OCI-LY7 (cell line): ENCODE data around the gene AMOTL2. TPM values are rescaled to one million over a fixed set of nuclear protein-coding genes. Genes with fewer than 3 reads are reported as not detected.

ENCODE experiments used
- BruUV-seq: library from RNA; stranded (reverse); fragments of 400-500 nt; replicated peaks from 2 replicates; lab custom pipeline; 2021; lab: Mats Ljungman, UMichigan
- CTCF ChIA-PET: fragments of 300-600 bp; sonication (Branson Sonifier 250); formaldehyde crosslinking; loops from one replicate; lab custom pipeline; 2022; ENCODE audit warnings: antibody characterized with exemption; ENCODE audit not compliant: unreplicated experiment; lab: Charles Lee
- POLR2A ChIA-PET: fragments of 300-600 bp; sonication (Branson Sonifier 250); formaldehyde crosslinking; loops from one replicate; lab custom pipeline; 2022; ENCODE audit warnings: antibody characterized with exemption; lab: Charles Lee
- DNase-seq: peaks from one replicate; pipeline ENCODE4 v3.0.0-alpha.2; 2015; ENCODE audit warnings: low spot score
- H2AFZ ChIP-seq: fragments of 200-600 bp; sonication (generic), shearing (Covaris generic); 2 replicates; pipeline ENCODE4 v1.6.1; 2014; ENCODE audit warnings: mild to moderate bottlenecking, antibody characterized with exemption, low read length, moderate library complexity
- H3K27ac ChIP-seq: fragments of 200-600 bp; sonication (generic); 2 replicates; pipeline ENCODE4 v1.5.1; 2014; ENCODE audit warnings: mixed run types, low read depth, mild to moderate bottlenecking, moderate library complexity, low read length, inconsistent platforms; ENCODE audit not compliant: poor library complexity, severe bottlenecking
- H3K36me3 ChIP-seq: fragments of 200-600 bp; sonication (generic); 2 replicates; pipeline ENCODE4 v1.6.1; 2014; ENCODE audit warnings: mild to moderate bottlenecking, antibody characterized with exemption, low read length, moderate library complexity, mixed read lengths; ENCODE audit not compliant: insufficient read depth
- H3K4me1 ChIP-seq: fragments of 200-600 bp; sonication (generic); 2 replicates; pipeline ENCODE4 v1.5.1; 2014; ENCODE audit warnings: mild to moderate bottlenecking, low read length; ENCODE audit not compliant: insufficient read depth, poor library complexity, severe bottlenecking
- H3K4me2 ChIP-seq: fragments of 200-600 bp; sonication (generic); 2 replicates; pipeline ENCODE4 v1.6.1; 2014; ENCODE audit warnings: mild to moderate bottlenecking, low read length
- H3K4me3 ChIP-seq: fragments of 200-600 bp; sonication (generic); 2 replicates; pipeline ENCODE4 v1.5.1; 2014; ENCODE audit warnings: mild to moderate bottlenecking, low read depth, low read length; ENCODE audit not compliant: poor library complexity, severe bottlenecking
- H3K79me2 ChIP-seq: fragments of 200-600 bp; sonication (generic); 2 replicates; pipeline ENCODE4 v1.6.1; 2016; ENCODE audit warnings: low read depth, mild to moderate bottlenecking, low read length, moderate library complexity, mixed read lengths; ENCODE audit not compliant: insufficient read depth
- H3K9me2 ChIP-seq: fragments of 200-600 bp; sonication (generic); 2 replicates; pipeline ENCODE4 v1.6.1; 2016; ENCODE audit warnings: mild to moderate bottlenecking, low read length, mixed read lengths; ENCODE audit not compliant: insufficient read depth
- H3K9me3 ChIP-seq: fragments of 200-600 bp; sonication (generic); 2 replicates; pipeline ENCODE4 v1.6.1; 2014; ENCODE audit warnings: mild to moderate bottlenecking, mixed run types, low read length, mixed read lengths
- H4K20me1 ChIP-seq: fragments of 200-600 bp; sonication (generic); 2 replicates; pipeline ENCODE4 v1.6.1; 2014; ENCODE audit warnings: mild to moderate bottlenecking, antibody characterized with exemption, low read length, moderate library complexity, mixed read lengths; ENCODE audit not compliant: insufficient read depth
- EZH2phosphoT487 ChIP-seq: fragments of 200-600 bp; sonication (generic); IDR thresholded peaks from 2 replicates; pipeline ENCODE4 v1.6.1; 2018; ENCODE audit warnings: low read depth, borderline replicate concordance, mild to moderate bottlenecking, mixed run types, antibody characterized with exemption, low read length, moderate library complexity, mixed read lengths
- intact Hi-C: fragments of 100-400 bp; cut with micrococcal nuclease; formaldehyde crosslinking; loops from one replicate; pipeline ENCODE4 v1.10.0; 2022; ENCODE audit not compliant: unreplicated experiment
- total RNA-seq, 2 experiments: library from RNA; depleted of rRNA in 1 of 2; stranded (reverse); fragments of >200 nt in 1 of 2; shearing (Covaris generic) in 1 of 2; gene quantifications; 2 replicates each; pipeline ENCODE4 v1.2.3, GENCODE V29; 2014 to 2022
- TF ChIP-seq, protein P1 (sequence below): fragments of 200-600 bp; sonication (generic); conservative IDR thresholded peaks from 2 replicates; pipeline ENCODE4 v1.5.1; 2014; ENCODE audit warnings: mild to moderate bottlenecking, antibody characterized with exemption, low read length, moderate library complexity, mixed read lengths

The AMOTL2 gene
- total RNA-seq, 2 experiments from 2014 or later = not detected

DNA sequence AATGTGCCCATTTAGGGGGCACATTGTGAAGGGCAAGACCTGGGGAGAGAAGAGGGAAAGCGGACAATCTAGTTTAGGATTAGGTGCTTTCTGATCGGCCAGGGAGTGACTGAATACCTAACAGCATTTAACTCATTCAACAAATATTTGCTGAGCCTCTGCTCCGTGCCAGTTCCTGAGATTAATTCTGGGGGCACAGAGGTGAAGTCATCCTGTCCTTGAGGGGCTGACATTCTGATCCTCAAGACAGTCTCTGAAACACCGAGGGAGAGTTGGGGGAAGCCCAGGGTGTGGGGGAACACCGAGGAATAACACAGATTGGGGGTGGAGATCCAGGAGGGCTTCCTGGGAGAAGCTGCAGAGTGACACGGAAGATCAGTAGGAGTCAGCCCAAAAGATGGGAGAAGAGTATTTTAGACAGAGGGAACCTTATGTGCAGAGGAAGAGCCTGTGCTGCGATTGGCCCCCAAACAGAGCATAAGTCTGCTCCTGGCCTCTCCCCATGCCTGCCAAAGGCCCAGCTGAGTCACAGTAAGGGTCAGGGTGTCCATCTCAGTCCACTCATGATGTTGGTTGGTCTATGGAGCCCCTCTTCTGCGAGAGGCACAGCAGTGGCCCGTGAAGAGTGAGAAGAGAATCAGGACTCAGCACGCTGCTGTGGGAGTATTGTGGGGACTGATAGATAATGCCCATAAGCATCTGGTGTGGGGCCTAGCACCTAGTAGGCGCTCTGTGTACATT lies 60.2 kb downstream of the AMOTL2 start:
- H3K4me1 ChIP-seq = no peaks in the 10 kb centered on the region
- DNase-seq = no peak
- POLR2A ChIA-PET = no interaction called here
- H3K27ac ChIP-seq = no peak overlapping the region
- H3K4me3 ChIP-seq = no peak overlapping the region
- no peaks in the 10 kb centered on the region for H3K36me3 ChIP-seq
- no peaks in the 10 kb centered on the region for H3K9me2 ChIP-seq
- BruUV-seq = no TSS peak
- intact Hi-C loops = no loop called here
- H2AFZ ChIP-seq = no peak overlapping the region
- no peaks in the 10 kb centered on the region for H3K9me3 ChIP-seq
- no peak for TF ChIP-seq EZH2phosphoT487
- TF ChIP-seq, protein P1, sequence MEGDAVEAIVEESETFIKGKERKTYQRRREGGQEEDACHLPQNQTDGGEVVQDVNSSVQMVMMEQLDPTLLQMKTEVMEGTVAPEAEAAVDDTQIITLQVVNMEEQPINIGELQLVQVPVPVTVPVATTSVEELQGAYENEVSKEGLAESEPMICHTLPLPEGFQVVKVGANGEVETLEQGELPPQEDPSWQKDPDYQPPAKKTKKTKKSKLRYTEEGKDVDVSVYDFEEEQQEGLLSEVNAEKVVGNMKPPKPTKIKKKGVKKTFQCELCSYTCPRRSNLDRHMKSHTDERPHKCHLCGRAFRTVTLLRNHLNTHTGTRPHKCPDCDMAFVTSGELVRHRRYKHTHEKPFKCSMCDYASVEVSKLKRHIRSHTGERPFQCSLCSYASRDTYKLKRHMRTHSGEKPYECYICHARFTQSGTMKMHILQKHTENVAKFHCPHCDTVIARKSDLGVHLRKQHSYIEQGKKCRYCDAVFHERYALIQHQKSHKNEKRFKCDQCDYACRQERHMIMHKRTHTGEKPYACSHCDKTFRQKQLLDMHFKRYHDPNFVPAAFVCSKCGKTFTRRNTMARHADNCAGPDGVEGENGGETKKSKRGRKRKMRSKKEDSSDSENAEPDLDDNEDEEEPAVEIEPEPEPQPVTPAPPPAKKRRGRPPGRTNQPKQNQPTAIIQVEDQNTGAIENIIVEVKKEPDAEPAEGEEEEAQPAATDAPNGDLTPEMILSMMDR = no peak
- no peaks in the 10 kb centered on the region for H3K79me2 ChIP-seq
- H3K4me2 ChIP-seq = no peak overlapping the region
- H4K20me1 ChIP-seq = no peaks in the 10 kb centered on the region
- CTCF ChIA-PET = no interaction called here

GRCh38 chr3:134312873-134313846 lies 61.1 kb downstream of the AMOTL2 start:
- ChIA-PET POLR2A (no interaction called here), CTCF (no interaction called here)
- Histone ChIP-seq H3K79me2 (no peaks in the 10 kb centered on the region), H3K36me3 (no peaks in the 10 kb centered on the region), H3K4me3 (no peak overlapping the region), H3K9me3 (no peaks in the 10 kb centered on the region), H3K4me1 (no peaks in the 10 kb centered on the region), H2AFZ (no peak overlapping the region), H3K4me2 (no peak overlapping the region), H4K20me1 (no peaks in the 10 kb centered on the region), H3K27ac (no peak overlapping the region), H3K9me2 (no peaks in the 10 kb centered on the region)
- TF ChIP-seq EZH2phosphoT487 = no peak
- TF ChIP-seq, protein P1 = no peak
- intact Hi-C loops = no loop called here
- BruUV-seq = no TSS peak
- no peak for DNase-seq
